HepG2 (cell line): ENCODE data around the gene INKA1.

Experiments
- BRF2 ChIP-seq: sonication (generic); formaldehyde crosslinking; IDR thresholded peaks from 2 replicates; pipeline ENCODE4 v1.8.1; 2022; ENCODE audit warnings: mild to moderate bottlenecking, missing genetic modification reagents
- DRAP1 ChIP-seq: IDR thresholded peaks from 2 replicates; pipeline ENCODE4 v1.6.1; 2016; ENCODE audit warnings: missing genetic modification reagents, missing compliant biosample characterization
- ESRRA ChIP-seq: sonication (generic); formaldehyde crosslinking; IDR thresholded peaks from 2 replicates; pipeline ENCODE4 v1.5.1; 2020; ENCODE audit warnings: mild to moderate bottlenecking, low read depth, missing genetic modification reagents
- JUND ChIP-seq: sonication (generic); formaldehyde crosslinking; IDR thresholded peaks from 2 replicates; pipeline ENCODE4 v1.8.0; 2022; ENCODE audit warnings: mild to moderate bottlenecking, missing genetic modification reagents
- U2AF1 ChIP-seq: fragments of 200-400 bp; formaldehyde crosslinking; optimal IDR thresholded peaks from 2 replicates; pipeline ENCODE3; 2017; ENCODE audit warnings: mild to moderate bottlenecking, low read depth, low read length
- ZFP62 ChIP-seq: sonication (generic); formaldehyde crosslinking; IDR thresholded peaks from 2 replicates; pipeline ENCODE4 v1.4.0; 2020; ENCODE audit warnings: missing genetic modification reagents
- ZNF768 ChIP-seq: sonication (generic); formaldehyde crosslinking; IDR thresholded peaks from 2 replicates; pipeline ENCODE4 v1.4.0; 2020; ENCODE audit warnings: missing genetic modification reagents

GRCh38 chr3:49805897-49806701, 3.0 kb downstream of the INKA1 start:
- TF ChIP-seq BRF2 (no peak), ESRRA (CRISPR knock-in tag) (no peak), U2AF1 (no peak), ZNF768 (CRISPR knock-in tag) (no peak), DRAP1 (CRISPR knock-in tag) (no peak), ZFP62 (no peak), JUND (CRISPR knock-in tag) (no peak)
